ENCODE results near the gene MAMDC2.

Gene MAMDC2

GRCh38 chr9:70064496-70064895 is 20.8 kb downstream of the MAMDC2 start:
- H3K27ac ChIP-seq: peak overlapping the region in 1 of 2 donors; percentile 52
- TF ChIP-seq CTCF (IDR thresholded peaks at IDR 0.05): no peak
- H3K4me3 ChIP-seq: no peak overlapping the region
- no peak for DNase-seq (ENCODE audit: low spot score)

GRCh38 chr9:70065572-70065971 is 21.9 kb downstream of the MAMDC2 start:
- Histone ChIP-seq H3K4me3 (no peak overlapping the region), H3K27ac (peak overlapping the region in 1 of 2 donors; percentile 68)
- no peak for DNase-seq (ENCODE audit: low spot score)
- TF ChIP-seq CTCF (IDR thresholded peaks at IDR 0.05): no peak

GRCh38 chr9:70066418-70066817 is 22.8 kb downstream of the MAMDC2 start:
- H3K27ac ChIP-seq: peak overlapping the region in 1 of 2 donors; percentile 68
- no peak for TF ChIP-seq CTCF (IDR thresholded peaks at IDR 0.05)
- no peak overlapping the region for H3K4me3 ChIP-seq
- DNase-seq (ENCODE audit: low spot score): no peak

- Histone ChIP-seq H3K4me3 (no peak overlapping the region), H3K27ac (peak overlapping the region in 1 of 2 donors; percentile 68)
- TF ChIP-seq CTCF (IDR thresholded peaks at IDR 0.05): no peak
- DNase-seq (ENCODE audit: low spot score): no peak
Observed at GRCh38 chr9:70066874-70067273, 23.2 kb downstream of the MAMDC2 start.

- H3K4me3 ChIP-seq: no peak overlapping the region
- H3K27ac ChIP-seq: peak overlapping the region in 1 of 2 donors; percentile 58
- DNase-seq (ENCODE audit: low spot score): no peak
- TF ChIP-seq CTCF (IDR thresholded peaks at IDR 0.05): no peak
Observed at GRCh38 chr9:70069704-70070103, 26.1 kb downstream of the MAMDC2 start.

- H3K4me3 ChIP-seq: no peak overlapping the region
- no peak for DNase-seq (ENCODE audit: low spot score)
- TF ChIP-seq CTCF (IDR thresholded peaks at IDR 0.05): no peak
- H3K27ac ChIP-seq: peak overlapping the region in 1 of 2 donors; percentile 14
Observed at GRCh38 chr9:70073193-70073592, 29.5 kb downstream of the MAMDC2 start.

- no peak for DNase-seq (ENCODE audit: low spot score)
- Histone ChIP-seq H3K27ac (peak overlapping the region in 1 of 2 donors; percentile 8), H3K4me3 (no peak overlapping the region)
- no peak for TF ChIP-seq CTCF (IDR thresholded peaks at IDR 0.05)
Observed at GRCh38 chr9:70073756-70074155, 30.1 kb downstream of the MAMDC2 start.

All from coronary artery (tissue), 2 donors.